CD4-positive, alpha-beta T cell treated with Interleukin-21 for 1 hour (primary cell): Measurements from ENCODE around the gene CRB1.

Experiments
- DNase-seq: peaks from one replicate; pipeline ENCODE4 v3.0.0-alpha.2; 2020

The CRB1 gene

GRCh38 chr1:197268012-197268411 is at the start of gene CRB1:
Gene CRB1, plus strand, starts transcription at chr1:197268252. Its CDS starts 161 bp downstream, at chr1:197268413.
- DNase-seq = no peak

- DNase-seq = no peak
Measured at GRCh38 chr1:197218857-197219256, 49.2 kb upstream of the CRB1 start.

DNA sequence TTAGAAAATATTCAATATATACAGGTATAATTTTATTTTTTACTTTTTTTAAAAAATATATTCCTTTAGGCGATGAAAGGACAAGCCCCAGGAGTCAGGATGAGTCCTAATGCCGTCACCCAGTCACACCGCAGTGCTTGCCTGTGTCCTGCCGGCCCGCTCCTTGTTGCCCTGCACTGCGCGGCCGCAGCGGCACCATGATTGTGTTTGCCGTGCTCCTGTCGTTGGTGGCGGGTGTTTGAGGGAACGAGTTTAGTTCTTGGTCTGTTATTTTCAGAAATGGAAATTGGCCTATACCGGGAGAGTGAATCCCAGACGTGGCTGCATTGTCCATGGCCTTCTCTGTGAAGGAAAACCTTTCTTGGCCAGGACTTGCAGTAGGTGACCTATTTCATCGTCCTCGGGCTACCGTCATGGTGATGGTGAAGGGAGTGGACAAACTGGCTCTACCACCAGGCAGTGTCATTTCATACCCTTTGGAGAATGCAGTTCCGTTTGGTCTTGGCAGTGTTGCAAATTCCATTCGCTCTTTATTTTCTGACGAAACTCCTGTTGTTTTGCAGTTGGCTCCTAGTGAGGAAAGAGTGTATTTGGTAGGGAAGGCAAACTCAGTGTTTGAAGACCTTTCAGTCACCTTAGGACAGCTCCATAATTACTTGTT is 45.9 kb upstream of the CRB1 start:
- no peak for DNase-seq

DNA sequence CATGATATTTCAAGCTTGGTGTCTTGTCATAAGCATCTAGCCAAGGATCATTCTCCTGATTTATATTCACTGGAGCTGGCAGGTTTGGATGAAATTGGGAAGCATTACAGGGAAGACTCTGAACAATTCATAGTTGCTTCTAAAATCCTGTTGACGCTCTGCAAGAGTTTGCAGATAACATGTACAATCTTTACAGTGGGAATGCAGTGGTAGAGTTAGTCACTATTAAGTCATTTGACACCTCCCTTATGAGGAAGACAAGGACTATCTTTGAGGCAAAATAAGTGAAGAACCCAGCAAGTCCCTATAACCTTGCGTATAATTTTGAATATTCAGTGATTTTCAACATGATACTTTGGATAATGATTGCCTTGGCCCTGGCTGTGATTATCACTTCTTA is 45.3 kb upstream of the CRB1 start:
- no peak for DNase-seq

GRCh38 chr1:197224160-197224559 is 43.9 kb upstream of the CRB1 start:
- DNase-seq = no peak

DNA sequence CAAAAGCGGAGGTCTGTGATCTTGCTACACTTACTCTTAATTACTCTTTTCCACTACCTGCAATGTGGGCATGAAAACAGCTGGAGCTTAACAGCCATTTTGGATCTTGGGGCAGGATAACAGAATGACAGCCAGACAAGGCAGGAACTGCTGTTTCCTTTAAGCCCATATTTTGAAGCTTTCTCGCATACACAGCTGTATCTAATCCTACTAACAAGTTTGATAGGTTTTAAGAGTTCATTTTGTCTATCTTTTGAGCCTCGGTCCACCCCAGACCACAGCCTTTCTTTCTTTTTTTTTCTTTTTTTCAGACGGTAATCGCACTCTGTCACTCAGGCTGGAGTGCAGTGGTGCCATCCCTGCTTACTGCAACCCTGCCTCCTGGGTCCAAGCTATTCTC is 42.4 kb upstream of the CRB1 start:
- no peak for DNase-seq

DNA sequence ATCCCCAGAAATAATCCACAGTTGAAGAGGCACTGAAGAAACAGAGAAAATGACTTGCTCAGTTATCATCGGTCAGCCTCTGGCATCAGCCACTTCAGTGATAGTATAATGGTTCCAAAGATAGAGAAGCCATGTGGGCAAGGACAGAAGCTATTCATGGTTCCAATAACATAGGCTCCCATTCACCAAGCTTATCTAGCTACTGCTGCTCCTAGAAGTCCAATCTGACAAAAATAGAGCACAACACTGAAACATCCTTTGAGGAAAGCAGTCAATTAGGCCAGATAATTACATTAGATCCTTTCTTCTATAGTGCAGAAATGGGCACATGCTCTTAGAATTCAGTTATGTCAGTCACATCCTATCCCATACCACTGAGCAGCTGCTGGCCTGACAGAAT is 33.5 kb upstream of the CRB1 start:
- DNase-seq = no peak

DNA sequence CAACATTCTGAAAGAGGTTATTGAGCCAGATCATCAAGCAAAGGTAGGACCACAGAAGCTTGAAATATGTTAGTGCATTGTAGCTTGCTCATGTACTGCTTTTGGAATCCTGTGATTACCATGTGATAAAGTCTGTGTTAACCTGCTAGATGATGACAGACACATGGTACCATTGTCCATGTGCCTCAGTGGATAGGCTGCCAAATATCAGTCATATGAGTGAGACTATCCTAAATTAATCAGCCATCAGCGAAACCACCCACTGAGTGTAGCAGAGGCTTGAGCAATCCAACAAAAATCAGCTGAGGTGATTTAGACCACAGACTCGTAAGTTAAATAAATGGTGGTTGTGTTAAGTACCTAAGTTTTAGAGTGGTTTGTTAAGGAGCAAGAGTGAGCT is 32.7 kb upstream of the CRB1 start:
- no peak for DNase-seq

DNA sequence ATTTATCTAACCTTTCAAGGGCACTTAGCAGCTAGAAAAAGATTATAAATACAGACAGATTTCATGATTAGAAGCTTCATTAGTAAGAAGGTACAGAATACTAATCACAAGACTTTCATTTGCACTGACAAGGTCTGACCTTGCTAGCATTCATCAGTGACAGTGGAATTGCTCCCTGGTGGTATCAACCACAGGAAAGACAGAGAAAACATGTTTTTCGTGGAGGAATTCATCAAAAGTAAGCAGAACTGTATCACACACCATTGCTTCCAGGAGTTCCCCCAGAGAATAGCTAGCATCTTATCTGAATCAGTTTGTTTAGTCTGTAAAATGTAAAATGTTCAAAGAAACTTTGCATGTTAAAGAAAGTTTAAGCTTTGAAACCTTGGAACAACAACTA is 20.6 kb upstream of the CRB1 start:
- no peak for DNase-seq

DNA sequence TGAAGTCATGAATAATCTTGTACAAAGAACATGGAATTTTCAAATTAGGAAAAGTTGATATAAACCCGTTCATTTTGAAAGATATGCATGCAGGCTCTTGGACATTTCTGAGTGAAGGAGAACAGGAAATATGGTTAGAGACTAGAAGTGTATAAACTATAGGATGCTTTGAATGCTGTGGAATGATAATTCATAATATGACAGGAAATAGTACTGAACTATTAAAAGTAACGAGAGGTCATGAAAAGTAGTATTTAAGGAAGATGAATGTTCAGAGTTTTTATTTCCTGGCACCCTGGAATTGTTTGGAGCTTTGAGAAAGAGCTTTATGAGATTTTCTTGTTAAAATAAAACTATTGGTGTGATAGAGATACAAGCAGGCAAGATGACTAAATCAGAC is 18.7 kb upstream of the CRB1 start:
- DNase-seq = no peak

DNA sequence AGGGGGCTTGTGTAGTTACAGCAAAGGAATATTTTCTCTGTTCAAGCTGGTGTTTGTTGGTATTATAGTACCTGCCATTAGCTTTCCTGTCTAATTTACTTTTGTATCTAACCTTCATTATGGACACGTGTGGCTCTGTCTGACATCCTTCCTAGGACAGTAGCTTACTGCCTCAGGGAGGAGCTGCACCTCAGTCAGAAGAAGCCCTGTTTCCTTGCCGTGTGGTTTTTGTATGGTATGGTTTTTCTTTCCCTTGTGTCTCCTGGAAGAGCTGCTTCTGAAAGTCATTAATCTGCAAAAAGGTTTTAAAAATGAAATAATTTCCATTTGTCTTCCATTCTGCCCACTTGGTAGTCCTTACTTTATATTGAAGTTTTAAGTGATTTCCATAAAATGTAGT is 17.4 kb upstream of the CRB1 start:
- no peak for DNase-seq

DNA sequence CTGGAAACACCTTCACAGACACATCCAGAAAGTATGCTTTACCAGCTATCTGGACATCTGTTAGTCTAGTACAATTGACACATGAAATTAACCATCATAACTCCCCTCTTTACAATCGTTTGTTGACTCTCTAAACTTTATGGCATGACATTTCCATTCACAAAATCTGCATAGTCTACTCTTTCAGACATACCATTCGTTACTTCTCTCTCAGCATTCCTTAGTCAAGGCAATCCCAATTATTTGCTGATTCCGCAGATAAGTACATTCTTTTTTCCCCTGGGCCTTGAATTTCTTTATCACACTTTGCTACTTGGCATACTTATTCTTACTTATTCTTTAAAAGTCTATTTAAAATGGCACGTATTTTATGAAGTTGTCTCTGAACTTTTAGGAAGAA is 15.1 kb upstream of the CRB1 start:
- no peak for DNase-seq

DNA sequence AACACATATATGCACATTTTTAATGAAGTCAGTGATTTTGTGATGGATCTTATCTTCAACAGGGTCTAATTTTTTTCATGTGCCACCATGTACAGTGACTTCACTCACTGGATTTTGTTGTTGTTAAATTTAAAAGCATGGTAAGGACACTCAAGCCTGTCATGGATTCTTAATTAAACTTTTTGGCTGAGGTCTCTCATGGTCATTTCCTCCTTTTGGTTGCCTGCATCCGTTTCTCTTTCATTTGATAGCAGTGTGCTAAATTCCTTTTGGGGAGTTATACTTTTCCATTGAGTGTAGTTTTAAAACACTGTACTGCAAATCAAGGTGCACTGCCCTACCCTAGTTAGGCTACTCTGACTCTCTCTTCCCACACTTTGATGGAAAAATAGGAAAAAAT is 13.2 kb upstream of the CRB1 start:
- DNase-seq = no peak

DNA sequence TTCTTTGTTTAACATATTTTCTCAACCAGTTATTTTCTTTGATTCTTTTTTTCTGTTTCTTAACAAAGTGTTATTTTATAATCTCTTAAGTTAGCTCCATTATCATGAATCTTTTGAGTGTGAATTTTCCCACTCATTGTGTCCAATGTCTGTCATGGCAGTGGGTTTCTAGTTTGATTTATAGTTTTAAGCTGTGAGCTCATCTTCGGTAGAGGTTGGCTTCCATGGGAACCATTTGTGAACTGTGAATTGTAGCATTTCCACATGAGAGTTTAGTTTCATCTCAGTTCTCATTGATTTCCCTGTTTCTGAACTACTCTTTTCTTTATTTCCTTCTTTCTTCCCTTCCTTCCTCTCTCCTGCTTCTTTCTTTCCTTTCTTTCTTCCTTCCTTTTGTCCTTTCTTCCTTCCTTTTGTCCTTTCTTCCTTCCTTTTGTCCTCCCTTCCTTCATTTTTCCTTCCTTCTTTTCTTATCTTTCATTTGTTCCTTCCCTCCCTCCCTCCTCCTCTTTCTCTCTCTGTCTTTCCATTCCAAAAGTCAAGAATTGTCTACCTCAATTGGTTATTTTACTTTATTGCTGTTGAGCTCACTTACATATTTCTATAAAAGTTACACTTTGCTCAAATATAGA is 3.0 kb upstream of the CRB1 start:
- no peak for DNase-seq

DNA sequence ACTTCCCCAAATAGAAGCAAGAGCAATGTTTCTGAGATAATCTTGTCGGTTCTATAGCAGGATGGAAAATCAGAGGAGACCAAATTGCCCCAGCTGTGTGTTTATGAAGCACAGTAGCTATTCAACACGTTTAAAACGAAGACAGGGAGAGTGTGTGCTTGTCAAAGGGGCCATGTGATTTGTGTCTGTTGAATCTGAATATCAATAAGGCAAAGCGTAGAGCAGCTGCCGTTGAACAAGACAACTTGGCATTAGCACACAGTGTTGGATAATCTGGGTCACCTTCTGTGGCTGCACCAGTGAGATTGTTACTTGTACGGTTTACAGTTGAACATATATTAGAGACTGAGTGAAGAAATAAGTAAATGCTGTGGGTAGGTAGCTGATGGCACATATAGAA is 1.0 kb downstream of the CRB1 start:
- no peak for DNase-seq

GRCh38 chr1:197272791-197273190 is 4.7 kb downstream of the CRB1 start:
- no peak for DNase-seq

DNA sequence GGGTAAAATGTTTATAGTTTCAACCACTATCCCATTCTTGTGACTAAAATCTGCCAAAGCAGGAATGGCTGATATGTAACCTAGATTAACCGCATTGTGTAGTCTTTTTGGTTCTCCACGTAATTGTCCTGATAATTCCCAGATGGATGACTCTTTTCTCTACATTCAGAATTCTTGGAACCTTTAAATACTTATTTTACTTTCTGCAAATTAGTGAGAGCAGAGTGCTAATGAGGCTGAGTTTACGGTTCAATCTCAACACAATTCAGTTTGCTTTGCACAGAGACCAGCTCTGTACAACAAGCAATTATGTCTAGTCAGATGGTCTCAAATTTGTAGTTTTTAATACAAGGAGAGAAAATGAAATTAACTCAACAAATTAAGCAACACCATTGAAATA is 9.1 kb downstream of the CRB1 start:
- no peak for DNase-seq

GRCh38 chr1:197284325-197284724 is 16.3 kb downstream of the CRB1 start:
- DNase-seq = no peak

DNA sequence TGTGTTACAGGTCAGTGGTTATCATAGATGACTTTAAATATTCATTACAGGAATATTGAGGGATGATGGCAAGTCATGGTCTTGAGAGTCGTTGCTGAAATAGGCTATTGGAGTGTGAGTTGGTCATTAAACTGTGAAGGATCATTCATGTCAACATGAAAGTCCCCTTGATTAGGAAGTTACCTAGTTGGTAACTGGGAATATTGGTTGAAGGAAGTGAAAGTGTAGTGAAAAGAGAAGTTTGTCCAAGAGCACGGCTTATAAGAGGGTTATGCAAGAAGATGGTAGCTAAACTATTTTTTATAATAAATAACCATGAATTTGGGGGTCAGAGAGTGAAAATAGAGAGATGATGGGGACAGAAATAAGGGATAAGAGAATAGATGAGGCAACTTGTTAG is 16.9 kb downstream of the CRB1 start:
- no peak for DNase-seq

GRCh38 chr1:197285526-197286205 is 17.6 kb downstream of the CRB1 start:
- no peak for DNase-seq

- DNase-seq = no peak
Measured at GRCh38 chr1:197286634-197287033, 18.6 kb downstream of the CRB1 start.

DNA sequence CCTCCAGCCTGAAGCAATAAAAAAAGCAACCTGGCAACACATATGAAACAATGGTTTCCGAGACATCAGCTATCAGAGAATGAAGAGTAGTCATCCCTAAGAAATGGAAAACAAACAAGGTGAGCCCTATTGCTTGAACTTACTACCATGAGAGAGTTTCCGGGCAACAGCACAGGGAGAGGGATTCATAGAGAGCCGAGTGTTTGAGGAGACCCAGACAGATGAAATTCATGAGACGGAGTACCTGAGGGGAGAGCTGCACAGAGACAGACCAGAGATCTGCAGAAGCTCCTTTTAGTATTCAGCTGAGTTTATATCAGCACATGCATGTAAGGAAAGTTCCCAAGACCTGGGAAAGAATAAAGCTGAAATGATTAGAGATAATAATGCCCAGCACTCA is 19.8 kb downstream of the CRB1 start:
- no peak for DNase-seq

- no peak for DNase-seq
Measured at GRCh38 chr1:197302775-197303174, 34.7 kb downstream of the CRB1 start.

DNA sequence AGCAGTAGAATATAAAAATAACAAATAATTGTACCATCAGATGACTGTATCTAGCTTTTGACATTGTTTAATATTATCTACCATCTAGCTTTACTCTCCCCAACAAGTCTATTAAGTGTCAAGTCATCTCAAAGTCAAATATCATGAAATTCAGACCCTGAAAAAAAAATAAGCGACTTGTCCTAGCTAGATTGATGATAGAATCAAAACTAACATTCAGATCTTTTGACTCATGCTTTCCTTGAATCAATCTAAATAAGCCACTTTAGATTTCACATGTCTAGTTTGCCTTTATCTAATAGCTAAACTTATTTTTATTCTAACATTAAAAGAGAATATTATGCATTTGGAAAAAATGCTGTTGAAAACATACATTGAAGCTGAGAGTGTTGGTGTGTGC is 35.4 kb downstream of the CRB1 start:
- no peak for DNase-seq
